ENCODE measurements around the gene SMCR8. TPM values are rescaled to one million over a fixed set of nuclear protein-coding genes. Genes with fewer than 3 reads are reported as not detected.
A peak's percentile ranks its signal among the peaks of the same experiment; 100 is the strongest.

The SMCR8 gene
- total RNA-seq = 1 to 10 TPM; 9.0 to 9.7 TPM
- 1 to 10 TPM in 1 of 2 donors, under 1 TPM in 1; 0.76 to 3.2 TPM for polyA plus RNA-seq

DNA sequence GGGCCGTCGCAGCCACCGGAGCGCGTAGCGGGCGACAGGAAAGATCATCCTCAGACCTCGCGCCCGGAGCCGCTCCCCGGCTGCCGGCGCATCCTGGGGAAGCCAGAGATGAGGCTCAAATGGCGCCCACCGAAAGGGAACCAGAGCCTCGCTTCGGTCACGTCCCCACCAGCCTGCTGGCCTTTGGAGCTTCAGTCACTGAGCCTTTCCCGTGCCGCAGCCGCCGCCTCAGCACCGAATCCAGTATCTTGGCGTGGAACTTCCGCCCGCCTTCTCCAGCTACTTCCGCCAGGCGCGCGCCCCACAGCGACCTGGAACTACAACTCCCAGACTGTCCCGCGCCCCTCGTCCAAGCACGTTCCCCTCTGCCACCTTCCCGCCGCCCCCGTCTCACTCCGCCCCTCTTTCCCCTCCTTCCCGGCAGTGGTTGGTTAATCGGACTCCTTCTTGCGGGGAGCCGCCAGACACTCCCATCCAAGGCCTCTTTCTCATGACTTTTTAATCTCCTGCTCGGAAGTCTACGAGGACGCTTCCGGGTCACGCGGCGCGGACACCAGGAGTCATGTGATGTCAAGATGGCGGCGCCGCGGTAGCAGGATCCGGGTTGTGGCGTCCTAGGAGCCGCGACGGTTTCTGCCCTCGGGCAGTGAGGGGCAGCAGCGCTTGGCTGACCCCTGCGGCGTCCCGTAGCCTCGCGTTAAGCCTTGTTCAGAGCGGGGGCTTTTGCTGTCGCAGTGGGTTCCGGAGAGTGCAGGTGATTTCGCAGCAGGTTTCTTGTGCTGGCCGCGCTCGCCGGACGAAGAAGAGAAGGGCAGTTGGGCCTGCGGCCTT is at the start of gene SMCR8, which contains the start of gene TOP3A:
Gene SMCR8 (plus strand): TSS at position 563 of the 831 bp plus-strand sequence. CDS start 497 bp downstream, outside the sequence.
Gene TOP3A (minus strand): TSS at position 264 of the 831 bp plus-strand sequence. CDS start 216 bp downstream, at position 48.
- Histone ChIP-seq H3K9ac (ENCODE audit: low read depth in 1 of 2, low read length in 2 of 2) (peak within 1 kb of the TSS; percentile 29 to 87), H3K4me1 (ENCODE audit: control insufficient read depth in 4 of 4, insufficient read depth in 4 of 4, low read length in 3 of 4) (peaks cover 6 to 59% (median 47%) of the 10 kb centered on the region in 4 donors), H3K27me3 (ENCODE audit: control insufficient read depth in 4 of 4, insufficient read depth in 4 of 4, low read length in 3 of 4) (no peaks in the 10 kb centered on the region), H3K36me3 (ENCODE audit: control insufficient read depth in 4 of 4, insufficient read depth in 3 of 4, low read depth in 1 of 4, low read length in 3 of 4) (peaks cover 0 to 8% (median 6%) of the 10 kb centered on the region in 4 donors), H3K9me3 (ENCODE audit: control insufficient read depth in 4 of 4, low read length in 3 of 4) (no peaks in the 10 kb centered on the region), H3K4me3 (ENCODE audit: low read depth in 1 of 3, low read length in 3 of 3) (peak within 1 kb of the TSS; percentile 73 to 96 (median 79)), H3K27ac (ENCODE audit: low read depth in 1 of 2, low read length in 2 of 2) (peak within 1 kb of the TSS; percentile 87 to 92)
- WGBS = under 1% methylated on average over 78 of the region's 78 CpGs
- TF ChIP-seq CTCF (IDR thresholded peaks at IDR 0.05; ENCODE audit: low read depth, low read length, missing input control) (no peak), SP1 (IDR thresholded peaks at IDR 0.05) (peak; percentile 72), FOXA2 (IDR thresholded peaks at IDR 0.05) (no peak), JUND (IDR thresholded peaks at IDR 0.05) (peak in 1 of 2 donors; percentile 52), TAF1 (conservative IDR thresholded peaks at IDR 0.05) (no peak), HNF4G (IDR thresholded peaks at IDR 0.05) (no peak), NR2F2 (IDR thresholded peaks at IDR 0.05) (peak; percentile 81), ATF3 (IDR thresholded peaks at IDR 0.05) (peak; percentile 73), GABPA (IDR thresholded peaks at IDR 0.05 in 1 of 2, conservative IDR thresholded peaks at IDR 0.05 in 1 of 2) (peak; percentile 82 to 93), YY1 (IDR thresholded peaks at IDR 0.05) (peak; percentile 99), FOXA1 (IDR thresholded peaks at IDR 0.05) (no peak), RXRA (IDR thresholded peaks at IDR 0.05) (peak; percentile 69 to 73), EGR1 (IDR thresholded peaks at IDR 0.05; ENCODE audit: low read depth in 2 of 2) (peak; percentile 81 to 93), HNF4A (conservative IDR thresholded peaks at IDR 0.05) (peak; percentile 55 to 57), RAD21 (IDR thresholded peaks at IDR 0.05) (no peak)
- TF ChIP-seq, protein P1, sequence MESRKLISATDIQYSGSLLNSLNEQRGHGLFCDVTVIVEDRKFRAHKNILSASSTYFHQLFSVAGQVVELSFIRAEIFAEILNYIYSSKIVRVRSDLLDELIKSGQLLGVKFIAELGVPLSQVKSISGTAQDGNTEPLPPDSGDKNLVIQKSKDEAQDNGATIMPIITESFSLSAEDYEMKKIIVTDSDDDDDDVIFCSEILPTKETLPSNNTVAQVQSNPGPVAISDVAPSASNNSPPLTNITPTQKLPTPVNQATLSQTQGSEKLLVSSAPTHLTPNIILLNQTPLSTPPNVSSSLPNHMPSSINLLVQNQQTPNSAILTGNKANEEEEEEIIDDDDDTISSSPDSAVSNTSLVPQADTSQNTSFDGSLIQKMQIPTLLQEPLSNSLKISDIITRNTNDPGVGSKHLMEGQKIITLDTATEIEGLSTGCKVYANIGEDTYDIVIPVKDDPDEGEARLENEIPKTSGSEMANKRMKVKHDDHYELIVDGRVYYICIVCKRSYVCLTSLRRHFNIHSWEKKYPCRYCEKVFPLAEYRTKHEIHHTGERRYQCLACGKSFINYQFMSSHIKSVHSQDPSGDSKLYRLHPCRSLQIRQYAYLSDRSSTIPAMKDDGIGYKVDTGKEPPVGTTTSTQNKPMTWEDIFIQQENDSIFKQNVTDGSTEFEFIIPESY (IDR thresholded peaks at IDR 0.05) = peak; percentile 94
- TF ChIP-seq, protein P2, sequence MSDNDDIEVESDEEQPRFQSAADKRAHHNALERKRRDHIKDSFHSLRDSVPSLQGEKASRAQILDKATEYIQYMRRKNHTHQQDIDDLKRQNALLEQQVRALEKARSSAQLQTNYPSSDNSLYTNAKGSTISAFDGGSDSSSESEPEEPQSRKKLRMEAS (IDR thresholded peaks at IDR 0.05) = peak; percentile 96
- TF ChIP-seq, protein P3, sequence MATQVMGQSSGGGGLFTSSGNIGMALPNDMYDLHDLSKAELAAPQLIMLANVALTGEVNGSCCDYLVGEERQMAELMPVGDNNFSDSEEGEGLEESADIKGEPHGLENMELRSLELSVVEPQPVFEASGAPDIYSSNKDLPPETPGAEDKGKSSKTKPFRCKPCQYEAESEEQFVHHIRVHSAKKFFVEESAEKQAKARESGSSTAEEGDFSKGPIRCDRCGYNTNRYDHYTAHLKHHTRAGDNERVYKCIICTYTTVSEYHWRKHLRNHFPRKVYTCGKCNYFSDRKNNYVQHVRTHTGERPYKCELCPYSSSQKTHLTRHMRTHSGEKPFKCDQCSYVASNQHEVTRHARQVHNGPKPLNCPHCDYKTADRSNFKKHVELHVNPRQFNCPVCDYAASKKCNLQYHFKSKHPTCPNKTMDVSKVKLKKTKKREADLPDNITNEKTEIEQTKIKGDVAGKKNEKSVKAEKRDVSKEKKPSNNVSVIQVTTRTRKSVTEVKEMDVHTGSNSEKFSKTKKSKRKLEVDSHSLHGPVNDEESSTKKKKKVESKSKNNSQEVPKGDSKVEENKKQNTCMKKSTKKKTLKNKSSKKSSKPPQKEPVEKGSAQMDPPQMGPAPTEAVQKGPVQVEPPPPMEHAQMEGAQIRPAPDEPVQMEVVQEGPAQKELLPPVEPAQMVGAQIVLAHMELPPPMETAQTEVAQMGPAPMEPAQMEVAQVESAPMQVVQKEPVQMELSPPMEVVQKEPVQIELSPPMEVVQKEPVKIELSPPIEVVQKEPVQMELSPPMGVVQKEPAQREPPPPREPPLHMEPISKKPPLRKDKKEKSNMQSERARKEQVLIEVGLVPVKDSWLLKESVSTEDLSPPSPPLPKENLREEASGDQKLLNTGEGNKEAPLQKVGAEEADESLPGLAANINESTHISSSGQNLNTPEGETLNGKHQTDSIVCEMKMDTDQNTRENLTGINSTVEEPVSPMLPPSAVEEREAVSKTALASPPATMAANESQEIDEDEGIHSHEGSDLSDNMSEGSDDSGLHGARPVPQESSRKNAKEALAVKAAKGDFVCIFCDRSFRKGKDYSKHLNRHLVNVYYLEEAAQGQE (IDR thresholded peaks at IDR 0.05) = no peak
- DNase-seq (ENCODE audit: low spot score) = peak; percentile 95

Measured in liver (tissue), 9 donors.